HG03575 (cell line): ENCODE results near the gene ZNF778.
"Not testable (repeated sequence)": the region's sequence is repeated elsewhere in the genome, so short reads cannot be mapped to it uniquely, and the experiment has no call there.

Source experiments
- ATAC-seq: cut with Tn5 transposase; IDR thresholded peaks from one replicate; pipeline ENCODE4 v1.9.1; 2021; ENCODE audit not compliant: unreplicated experiment, insufficient number of reproducible peaks, low FRiP score; ENCODE audit errors: extremely low read depth

The ZNF778 gene

DNA sequence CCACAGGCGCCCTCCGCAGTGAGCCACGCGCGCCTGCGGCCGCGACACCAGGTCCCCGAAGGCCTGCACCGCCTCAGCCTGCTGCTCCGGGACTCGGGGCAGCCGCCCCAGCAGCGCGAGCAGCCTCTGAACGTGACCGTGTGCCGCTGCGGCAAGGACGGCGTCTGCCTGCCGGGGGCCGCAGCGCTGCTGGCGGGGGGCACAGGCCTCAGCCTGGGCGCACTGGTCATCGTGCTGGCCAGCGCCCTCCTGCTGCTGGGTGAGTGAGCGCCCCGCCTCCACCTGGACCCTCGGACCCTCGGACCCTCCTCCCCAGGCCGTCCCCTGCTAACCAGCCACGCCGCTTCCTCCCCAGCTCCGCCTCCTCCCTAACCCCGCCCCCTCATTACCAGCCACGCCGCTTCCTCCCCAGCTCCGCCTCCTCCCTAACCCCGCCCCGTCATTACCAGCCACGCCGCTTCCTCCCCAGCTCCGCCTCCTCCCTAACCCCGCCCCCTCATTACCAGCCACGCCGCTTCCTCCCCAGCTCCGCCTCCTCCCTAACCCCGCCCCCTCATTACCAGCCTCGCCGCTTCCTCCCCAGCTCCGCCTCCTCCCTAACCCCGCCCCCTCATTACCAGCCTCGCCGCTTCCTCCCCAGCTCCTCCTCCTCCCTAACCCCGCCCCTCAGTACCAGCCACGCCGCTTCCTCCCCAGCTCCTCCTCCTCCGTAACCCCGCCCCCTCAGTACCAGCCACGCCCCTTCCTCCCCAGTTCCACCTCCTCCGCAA, 25.1 kb upstream of the ZNF778 start:
- not testable (repeated sequence) for ATAC-seq

DNA sequence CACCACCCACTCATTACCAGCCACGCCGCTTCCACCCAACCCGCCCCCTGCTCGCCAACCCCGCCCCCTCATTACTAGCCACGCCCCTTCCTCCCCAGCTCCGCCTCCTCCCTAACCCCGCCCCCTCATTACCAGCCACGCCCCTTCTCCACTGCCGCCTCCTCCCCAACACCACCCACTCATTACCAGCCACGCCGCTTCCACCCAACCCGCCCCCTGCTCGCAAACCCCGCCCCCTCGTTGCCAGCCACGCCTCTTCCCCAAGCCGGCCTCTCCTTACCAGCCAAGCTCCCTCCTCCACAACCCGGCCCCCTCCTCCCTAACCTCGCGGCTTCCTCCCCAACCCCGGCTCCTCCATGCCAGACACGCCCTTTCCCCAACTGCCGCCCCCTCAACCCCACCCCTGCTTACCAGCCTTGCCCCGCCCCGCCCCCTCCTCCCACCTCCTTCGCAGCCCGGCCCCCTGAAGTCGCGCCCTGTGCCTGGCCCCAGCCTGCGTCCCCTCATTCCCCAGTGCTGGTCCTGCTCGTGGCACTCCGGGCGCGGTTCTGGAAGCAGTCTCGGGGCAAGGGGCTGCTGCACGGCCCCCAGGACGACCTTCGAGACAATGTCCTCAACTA, 24.4 kb upstream of the ZNF778 start:
- no peak for ATAC-seq

DNA sequence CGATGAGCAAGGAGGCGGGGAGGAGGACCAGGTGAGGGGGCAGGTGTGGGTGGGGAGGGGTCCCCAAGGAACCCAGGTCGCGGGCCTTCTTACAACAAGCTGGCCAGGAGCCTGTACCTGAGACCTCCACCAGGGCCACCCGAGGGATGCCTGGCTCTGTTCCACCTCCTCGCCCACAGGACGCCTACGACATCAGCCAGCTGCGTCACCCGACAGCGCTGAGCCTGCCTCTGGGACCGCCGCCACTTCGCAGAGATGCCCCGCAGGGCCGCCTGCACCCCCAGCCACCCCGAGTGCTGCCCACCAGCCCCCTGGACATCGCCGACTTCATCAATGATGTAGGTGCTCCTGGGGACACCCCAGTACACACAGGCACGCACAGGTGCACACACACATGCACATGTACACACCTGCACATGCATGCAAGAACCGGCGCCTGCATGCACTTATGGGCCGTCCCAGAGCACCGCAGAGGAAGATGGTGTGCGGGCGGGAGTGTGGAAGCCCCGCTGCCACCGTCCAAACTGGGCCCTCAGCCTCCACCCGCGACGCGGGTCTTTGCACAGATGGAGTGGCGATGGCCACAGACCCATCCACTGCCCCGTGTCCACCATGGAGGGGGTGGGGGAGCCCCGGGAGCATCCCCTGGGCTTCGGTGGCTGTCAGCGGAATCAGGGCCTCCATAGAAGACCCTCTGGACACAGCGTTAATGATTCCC, 23.8 kb upstream of the ZNF778 start:
- no peak for ATAC-seq

DNA sequence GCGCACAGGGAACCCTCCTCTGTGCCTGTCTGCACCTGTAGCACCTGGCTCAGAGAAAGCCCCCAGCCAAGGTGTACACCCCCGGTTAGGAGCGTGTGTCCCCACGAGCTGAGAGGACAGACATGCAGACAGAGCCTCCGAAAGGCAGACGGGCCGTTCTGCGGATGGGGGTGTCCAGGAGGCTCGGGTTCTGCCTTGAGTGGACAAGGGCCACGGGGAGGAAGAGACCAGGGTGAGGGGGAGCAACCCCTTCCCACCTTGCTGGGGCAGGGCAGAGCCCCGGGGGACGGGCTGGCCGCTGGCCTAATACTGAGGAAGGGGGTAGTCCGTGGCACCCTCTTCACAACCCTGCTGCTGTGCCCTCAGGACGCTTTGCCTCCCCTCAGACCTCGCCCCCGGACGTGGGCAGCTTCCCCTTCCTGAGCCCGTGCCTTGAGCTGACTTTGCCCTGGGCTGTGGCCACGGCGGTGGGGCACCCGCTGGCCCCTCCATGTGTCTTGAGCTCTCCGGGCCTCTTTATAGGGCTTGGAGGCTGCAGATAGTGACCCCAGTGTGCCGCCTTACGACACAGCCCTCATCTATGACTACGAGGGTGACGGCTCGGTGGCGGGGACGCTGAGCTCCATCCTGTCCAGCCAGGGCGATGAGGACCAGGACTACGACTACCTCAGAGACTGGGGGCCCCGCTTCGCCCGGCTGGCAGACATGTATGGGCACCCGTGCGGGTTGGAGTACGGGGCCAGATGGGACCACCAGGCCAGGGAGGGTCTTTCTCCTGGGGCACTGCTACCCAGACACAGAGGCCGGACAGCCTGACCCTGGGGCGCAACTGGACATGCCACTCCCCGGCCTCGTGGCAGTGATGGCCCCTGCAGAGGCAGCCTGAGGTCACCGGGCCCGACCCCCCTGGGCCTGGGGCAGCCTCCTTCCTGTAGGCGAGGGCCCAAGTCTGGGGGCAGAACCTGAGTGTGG, 22.9 kb upstream of the ZNF778 start:
- ATAC-seq = no peak

DNA sequence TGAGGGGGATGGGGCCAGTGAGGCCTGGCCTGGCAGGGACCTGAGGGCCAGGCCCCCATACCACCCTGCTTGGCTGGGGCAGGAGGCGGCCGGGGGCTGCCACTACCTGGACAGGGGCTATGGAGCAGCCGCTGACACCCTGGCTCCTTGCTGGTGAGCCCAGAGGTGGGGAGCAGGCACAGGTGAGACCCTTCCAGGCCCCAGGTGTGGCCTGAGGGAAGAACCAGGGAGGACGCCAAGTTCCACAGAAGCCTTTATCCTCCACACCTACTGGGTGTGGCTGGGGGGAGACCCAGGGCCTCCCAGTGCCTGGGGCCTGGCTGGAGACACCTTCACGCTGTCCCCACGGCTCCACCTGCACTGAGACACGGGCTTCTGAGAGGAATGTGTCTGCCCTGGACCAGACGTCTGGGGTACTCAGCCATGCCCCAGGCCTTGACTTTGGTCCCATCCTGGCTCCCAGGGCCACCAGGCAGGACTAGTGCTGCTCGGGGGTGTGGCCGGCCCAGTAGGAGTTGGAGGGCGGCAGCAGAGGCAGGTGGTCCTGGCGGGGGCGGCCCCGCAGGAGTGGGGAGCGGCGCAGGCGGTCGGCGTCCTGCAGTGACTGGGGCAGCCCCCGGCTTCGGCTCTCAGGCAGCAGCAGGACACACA, 21.9 kb upstream of the ZNF778 start:
- no peak for ATAC-seq

DNA sequence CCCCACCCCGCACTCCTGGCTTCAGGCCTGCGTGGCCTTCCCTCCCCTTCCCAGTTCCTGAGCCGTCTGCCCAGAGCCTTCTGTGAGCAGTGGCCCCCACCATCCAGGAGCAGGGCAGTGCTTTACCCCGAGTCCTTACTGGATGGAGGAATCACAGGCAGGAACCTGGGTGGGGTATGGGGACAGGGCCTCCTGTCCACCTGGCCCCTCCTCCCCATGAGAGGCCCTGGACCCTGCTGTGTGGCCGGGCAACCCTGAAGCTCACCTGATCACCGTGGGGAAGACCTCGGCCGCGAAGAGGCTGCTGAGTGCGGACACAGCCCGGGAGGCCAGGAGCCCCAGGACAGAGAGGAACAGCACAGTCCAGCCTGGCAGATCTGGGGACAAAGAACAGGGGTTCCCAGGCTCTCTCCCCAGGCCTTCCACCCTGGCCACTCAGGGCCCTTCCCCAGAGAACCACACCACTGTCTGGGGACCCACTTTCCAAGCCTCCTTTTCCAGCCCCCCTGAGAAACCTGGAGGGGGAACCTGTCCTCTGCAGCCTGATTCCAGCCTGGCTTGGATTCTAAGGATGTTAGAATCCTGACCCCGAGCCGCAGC, 20.4 kb upstream of the ZNF778 start:
- no peak for ATAC-seq

DNA sequence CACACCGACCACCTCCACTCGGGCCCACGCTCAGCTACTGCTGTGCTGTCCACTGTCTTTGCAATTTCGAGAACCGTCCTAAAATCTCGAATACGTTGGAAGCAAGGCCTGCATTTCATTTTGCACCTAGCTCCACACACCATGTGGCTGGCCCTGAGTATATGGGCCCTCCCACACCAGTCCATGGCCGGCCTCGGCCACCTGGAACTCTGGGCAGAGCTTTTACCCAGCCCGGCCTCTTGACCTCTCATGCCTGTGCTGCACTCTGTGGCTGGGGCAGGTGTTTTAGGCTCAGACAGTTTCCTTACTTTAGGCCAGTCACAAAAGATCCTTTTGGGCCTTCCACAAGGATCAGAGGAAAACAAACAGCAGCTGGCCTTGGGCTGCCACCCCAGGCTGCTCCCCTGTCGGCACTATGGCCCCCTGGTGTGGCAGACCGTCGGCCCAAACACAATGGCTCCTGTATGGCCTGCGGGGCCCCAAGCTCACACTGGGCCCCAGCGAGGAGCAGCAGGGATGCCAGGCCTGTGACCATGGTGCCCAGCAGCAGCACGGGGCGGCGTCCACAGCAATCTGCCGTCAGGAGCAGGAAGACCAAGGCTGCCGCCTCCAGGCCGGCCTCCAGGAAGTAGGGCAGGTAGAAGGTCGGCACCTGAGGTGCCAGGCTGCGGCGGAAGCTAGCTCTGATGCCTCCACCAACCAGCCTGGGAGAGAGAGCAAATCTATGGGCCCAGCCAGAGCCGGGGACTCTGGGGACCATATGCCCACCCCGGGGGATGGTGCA, 19.7 kb upstream of the ZNF778 start:
- ATAC-seq = no peak

DNA sequence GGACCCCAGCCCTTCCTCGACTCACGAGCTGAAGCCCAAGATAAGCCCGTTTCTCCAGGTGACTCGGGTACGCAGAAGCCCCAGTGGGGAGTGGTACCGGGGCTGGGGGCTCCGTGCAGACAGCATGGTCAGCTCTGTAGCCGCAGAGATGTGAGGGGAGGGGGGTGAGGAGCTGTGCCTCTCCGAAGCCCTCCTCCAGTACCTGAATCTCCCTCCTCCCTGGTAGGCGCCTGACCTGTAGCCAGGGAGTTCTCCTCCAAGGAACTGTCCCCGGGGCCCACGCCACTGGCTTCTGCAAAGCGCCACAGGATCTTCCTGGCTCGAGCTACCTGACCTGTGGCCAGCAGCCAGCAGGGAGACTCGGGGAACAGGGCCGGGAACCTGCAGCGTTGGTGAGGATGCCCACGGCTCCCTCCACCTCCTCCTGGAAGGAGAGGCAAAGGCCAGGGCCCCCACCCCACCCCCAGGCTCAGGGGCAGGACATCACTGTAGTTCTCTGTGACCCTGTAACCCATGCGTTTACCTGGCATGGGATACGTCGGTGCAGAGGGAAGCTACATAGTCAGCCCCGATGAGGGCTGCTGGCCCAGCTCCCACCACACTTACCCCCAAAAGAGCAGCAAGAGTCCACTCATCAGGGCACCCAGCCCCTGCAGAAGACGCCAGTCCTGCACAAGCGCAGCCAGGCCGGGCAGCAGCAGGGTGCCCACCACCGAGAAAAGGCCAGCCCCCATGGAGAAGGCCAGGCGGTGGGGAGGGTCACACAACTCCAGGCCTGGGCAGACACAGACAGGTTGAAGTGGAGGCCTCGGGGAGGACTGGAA, 18.9 kb upstream of the ZNF778 start:
- no peak for ATAC-seq

DNA sequence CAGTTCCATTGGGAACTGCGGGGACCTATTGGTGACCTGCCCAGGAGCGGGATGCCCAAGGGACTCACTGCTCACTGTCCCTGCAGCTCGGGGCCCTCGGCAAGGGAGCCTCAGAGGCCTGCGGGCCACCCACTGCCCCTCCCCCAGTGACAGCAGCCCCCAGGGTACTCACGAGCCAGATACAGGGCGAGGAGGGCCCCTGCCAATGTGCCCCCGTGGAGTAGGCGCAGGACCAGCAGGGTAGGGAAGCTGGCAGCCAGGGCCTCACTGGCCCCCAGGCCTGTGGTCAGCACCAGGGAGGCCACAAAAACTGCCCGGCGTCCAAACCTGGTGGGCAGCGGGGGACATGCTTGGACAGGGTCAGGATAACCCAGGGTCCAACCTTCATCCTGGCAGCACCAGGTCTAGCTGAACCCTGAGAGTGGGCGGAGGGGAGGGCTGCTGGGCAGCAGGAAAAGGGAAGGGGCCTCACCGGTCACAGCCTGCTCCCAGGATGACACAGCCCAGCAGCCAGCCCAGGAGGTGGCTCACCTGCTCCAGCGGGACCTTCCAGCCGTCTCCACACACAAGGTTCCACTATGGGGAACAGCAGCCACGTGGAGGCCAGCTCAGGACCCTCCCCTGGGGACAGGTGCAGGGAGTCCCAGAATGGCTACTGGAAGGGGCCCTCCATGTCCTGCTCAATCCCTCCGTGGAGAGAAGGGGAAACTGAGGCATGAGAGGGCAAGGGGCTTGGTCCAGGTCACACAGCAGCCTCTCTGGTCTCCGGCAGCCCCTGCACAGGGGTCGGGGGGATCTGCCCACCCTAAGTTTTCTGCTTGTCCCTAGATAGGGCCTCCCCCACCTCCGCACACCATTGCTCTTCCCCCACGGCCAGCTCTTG, 18.0 kb upstream of the ZNF778 start:
- no peak for ATAC-seq

DNA sequence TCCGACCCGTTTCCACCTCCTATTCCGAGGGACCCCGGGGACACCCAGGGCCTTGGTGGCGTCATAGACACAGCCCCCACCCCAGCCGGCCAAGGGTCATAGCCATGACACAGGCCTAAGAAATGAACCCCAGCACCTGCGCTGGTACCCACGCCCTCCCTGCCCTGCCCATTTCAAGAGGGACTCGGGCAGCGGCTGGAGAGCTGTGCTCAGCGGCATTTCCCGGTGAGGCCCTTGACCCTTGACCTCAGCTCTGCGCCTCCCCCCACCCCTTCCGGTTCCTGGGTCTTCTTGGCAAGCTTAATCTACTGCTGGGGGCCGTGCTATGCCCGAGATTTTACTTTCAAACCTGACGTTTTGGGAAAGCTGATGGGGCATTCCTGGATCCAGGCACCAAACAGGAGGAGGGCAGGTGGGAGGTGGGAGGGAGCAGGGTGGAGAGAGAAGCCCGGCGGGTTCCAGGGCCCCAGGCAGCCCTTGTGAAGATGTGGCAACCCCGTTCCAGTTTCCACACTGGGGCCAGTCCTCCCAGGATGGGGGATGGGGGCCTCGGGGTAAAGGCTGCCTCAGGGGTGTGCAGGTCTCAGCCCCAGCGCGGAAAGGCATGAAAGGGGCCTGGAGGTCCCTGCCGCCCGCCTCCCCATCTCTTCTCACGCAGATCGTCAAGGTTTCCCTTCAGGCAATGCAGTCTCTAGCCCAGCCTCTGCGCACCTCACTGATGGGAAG, 17.2 kb upstream of the ZNF778 start, which contains the start of gene SLC22A31:
Gene SLC22A31, minus strand, starts transcription at position 414 of the 726 bp plus-strand sequence. Its CDS starts 36 bp downstream, at position 378.
- ATAC-seq = no peak

DNA sequence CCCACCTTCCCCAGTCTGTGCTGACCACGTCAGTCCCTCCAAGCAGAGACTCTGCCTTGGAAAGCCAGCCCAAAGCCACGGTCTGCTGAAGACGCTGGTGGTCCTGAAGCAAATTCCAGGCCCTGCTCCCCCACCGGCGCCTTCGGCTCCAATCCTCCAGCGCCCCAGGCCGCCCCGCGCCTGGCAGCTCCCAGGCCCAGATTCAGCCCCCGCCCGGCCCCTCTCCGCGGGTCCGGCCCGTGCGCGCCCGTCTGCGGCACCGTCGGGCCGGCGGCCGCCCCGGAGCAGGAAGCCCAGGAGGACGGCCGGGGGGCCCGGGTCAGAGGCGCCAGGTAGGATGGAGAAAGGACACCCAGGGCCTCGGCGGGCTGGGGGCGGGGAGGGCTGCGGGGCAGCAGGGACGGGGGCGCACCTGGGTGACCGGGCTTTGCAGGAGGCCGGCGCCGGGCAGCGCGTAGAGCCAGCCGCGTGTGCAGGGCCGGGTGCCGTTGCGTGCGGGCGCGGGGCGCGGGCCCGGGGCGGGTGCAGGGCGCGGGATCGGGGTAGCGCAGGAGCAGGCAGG, 16.6 kb upstream of the ZNF778 start:
- no peak for ATAC-seq

DNA sequence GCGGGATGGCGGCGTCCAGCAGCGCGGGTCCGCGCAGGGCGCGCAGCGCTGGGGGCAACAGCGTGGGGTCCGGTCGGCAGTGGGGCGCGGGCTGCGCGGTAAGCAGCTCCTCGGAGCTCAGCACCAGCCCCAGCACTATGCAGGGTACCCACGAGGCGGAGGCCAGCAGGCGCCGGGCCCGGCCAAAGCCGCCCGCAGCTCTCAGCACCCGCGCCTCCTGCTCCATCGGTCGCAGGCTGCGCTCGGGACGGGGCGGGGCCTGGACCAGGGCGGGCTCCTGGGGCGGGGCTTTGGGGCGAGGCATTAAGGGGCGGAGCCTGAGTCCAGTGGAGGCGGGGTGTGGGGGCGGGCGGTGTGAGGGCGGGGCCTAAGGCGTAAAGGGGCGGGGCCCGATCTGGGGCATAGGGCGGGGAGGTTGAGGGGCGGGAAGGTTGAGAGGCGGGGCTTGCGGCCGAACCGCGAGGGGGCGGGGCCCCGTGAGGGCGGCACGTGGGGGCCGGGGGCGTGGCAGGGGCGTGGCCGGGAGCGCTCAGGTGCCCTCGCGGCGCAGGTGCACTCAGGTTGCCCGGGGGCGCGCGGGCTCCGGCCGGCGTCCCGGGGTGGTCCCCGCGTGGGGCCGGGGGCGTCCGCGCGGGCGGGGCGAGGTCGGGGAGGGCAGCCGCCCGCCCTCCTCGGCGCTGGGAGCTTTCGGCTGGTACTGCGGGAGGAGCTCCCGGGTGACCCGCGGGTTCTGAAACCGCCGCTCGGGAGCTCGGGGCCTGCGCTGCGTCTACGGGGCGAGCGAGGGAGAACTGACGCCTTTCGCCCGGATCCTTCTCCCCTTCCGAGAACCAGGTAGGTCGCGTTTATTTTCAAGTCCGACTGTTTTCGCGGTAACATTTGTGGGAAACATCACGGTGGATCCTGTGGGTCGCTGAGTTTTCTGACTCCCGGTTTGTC, 15.8 kb upstream of the ZNF778 start:
- ATAC-seq = no peak

DNA sequence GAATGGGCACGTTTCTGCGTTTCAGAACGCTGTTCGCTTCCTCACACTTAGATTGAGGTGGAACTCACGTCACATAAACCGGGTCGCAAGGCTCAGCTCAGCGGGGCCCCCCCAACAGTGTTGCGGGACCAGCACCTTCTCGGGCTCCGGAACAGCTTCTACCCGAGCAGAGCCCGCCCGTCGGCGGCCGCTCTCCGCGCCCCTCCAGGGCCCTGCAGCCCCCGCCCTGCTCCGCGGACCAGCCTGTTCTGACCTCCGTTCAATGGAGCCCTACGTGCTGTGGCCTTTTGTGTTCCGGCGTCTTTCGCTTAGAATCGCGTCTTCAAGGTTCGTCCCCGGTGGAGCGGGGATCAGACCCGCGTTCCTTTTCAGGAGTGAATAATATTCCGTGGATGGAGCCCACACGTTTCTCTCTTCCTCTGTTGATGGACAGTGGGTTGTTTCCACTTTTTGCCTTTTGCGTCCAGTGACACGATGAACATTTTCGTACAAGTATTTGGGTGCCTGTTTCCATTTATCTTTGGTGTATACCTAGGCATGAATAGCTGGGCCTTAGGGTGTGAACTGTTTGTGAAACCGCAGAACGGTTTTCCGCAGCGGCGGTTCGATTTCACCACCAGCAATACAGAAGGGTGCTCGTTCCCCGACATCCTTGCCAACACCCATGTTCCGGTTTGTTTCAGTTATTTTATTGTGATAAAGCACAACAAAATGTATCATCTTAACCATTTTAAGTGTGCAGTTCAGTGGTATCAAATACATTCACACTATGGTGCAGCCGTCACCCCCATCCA, 14.9 kb upstream of the ZNF778 start:
- ATAC-seq = no peak
